PC-3 (cell line): ENCODE data around the gene COQ10A.

ENCODE experiments used
- EZH2 ChIP-seq: fragments of 300-600 bp; sonication (generic); IDR thresholded peaks from one replicate; pipeline ENCODE4 v1.6.1; 2017; ENCODE audit warnings: antibody characterized with exemption, mild to moderate bottlenecking, low read length; ENCODE audit not compliant: unreplicated experiment
- TF ChIP-seq, protein P1 (sequence below): fragments of 300-600 bp; sonication (generic); conservative IDR thresholded peaks from 2 replicates; pipeline ENCODE4 v1.5.1; 2017; ENCODE audit warnings: antibody characterized with exemption, low read depth, mild to moderate bottlenecking, low read length

DNA sequence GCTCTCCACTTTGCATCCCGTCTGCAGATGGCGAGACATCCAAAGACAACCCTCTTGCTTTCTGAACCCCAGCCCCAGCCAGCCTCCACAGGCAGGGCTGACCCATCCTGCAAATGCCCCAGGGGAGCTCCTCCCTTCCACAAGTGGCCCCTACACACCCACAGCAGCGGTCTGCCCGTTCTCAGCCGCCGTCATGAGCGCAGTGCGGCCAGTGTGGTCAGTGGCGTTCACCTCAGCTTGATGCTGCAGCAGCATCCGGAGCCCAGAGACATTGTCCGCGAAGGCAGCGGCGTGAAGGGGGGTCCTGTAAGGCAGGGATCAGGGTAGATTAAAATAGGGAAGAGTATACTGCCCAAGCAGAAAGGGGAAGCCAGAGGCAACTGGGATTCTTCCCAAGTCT, 22.2 kb upstream of the COQ10A start:
- TF ChIP-seq, protein P1, sequence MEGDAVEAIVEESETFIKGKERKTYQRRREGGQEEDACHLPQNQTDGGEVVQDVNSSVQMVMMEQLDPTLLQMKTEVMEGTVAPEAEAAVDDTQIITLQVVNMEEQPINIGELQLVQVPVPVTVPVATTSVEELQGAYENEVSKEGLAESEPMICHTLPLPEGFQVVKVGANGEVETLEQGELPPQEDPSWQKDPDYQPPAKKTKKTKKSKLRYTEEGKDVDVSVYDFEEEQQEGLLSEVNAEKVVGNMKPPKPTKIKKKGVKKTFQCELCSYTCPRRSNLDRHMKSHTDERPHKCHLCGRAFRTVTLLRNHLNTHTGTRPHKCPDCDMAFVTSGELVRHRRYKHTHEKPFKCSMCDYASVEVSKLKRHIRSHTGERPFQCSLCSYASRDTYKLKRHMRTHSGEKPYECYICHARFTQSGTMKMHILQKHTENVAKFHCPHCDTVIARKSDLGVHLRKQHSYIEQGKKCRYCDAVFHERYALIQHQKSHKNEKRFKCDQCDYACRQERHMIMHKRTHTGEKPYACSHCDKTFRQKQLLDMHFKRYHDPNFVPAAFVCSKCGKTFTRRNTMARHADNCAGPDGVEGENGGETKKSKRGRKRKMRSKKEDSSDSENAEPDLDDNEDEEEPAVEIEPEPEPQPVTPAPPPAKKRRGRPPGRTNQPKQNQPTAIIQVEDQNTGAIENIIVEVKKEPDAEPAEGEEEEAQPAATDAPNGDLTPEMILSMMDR = no peak
- TF ChIP-seq EZH2 = no peak
